GM12878 (cell line): ENCODE results near the gene TNNT2. TPM values are rescaled to one million over a fixed set of nuclear protein-coding genes. Genes with fewer than 3 reads are reported as not detected.

Experiments used
- ATAC-seq: fragments of 200-7000 bp; cut with Tn5 transposase; 3 replicates; pipeline ENCODE4 v1.9.1; 2020; ENCODE audit warnings: mild to moderate bottlenecking, moderate library complexity
- BruUV-seq: library from RNA; stranded (reverse); fragments of 400-500 nt; replicated peaks from 2 replicates; lab custom pipeline; 2021; lab: Mats Ljungman, UMichigan
- CTCF ChIA-PET: fragments of 300-600 bp; sonication (Branson Sonifier 250); formaldehyde crosslinking; extraction: SDS; loops from one replicate; lab custom pipeline; 2021; ENCODE audit warnings: inconsistent platforms; lab: Yijun Ruan, JAX
- POLR2A ChIA-PET: fragments of 350-600 bp; formaldehyde crosslinking; extraction: SDS; loops from one replicate; lab custom pipeline; 2021; ENCODE audit warnings: inconsistent platforms; lab: Charles Lee
- RAD21 ChIA-PET: fragments of 300-600 bp; sonication (Branson Sonifier 250); formaldehyde crosslinking; loops from one replicate; lab custom pipeline; 2023; ENCODE audit warnings: antibody characterized with exemption; ENCODE audit not compliant: unreplicated experiment; lab: Charles Lee
- SMC1A ChIA-PET: fragments of 300-600 bp; sonication (Branson Sonifier 250); formaldehyde crosslinking; loops from one replicate; lab custom pipeline; 2023; ENCODE audit not compliant: unreplicated experiment, uncharacterized antibody; lab: Charles Lee
- DNase-seq: peaks from one replicate; pipeline ENCODE4 v3.0.0-alpha.2; 2011; ENCODE audit warnings: low read depth, low spot score
- FAIRE-seq: peaks from 3 replicates; lab custom pipeline; 2011; peaks lifted over from hg19 to GRCh38; lab: Jason Lieb, UNC
- H2AFZ ChIP-seq: 2 replicates; pipeline ENCODE4 v1.6.0; 2011; ENCODE audit warnings: low read depth, low read length, control low read depth; ENCODE audit not compliant: control insufficient read depth
- H3K27ac ChIP-seq: 2 replicates; pipeline ENCODE4 v1.5.1; 2011; ENCODE audit warnings: control low read depth; ENCODE audit not compliant: control insufficient read depth, insufficient read depth
- H3K27me3 ChIP-seq, 2 experiments: replicated peaks in 1 of 2; 2 replicates each; pipeline versions ENCODE4 v1.6.0 to v1.6.1; 2011; ENCODE audit warnings: low read length in 1 of 2; ENCODE audit not compliant: control insufficient read depth in 2 of 2, insufficient read depth in 2 of 2
- H3K36me3 ChIP-seq, 2 experiments: 2 replicates each; pipeline ENCODE4 v1.5.1; 2011; ENCODE audit warnings: low read length in 1 of 2; ENCODE audit not compliant: control insufficient read depth in 2 of 2, insufficient read depth in 2 of 2
- H3K4me1 ChIP-seq: 2 replicates; pipeline ENCODE4 v1.6.1; 2011; ENCODE audit warnings: mild to moderate bottlenecking, low read length, moderate library complexity, mixed read lengths; ENCODE audit not compliant: control insufficient read depth, insufficient read depth
- H3K4me2 ChIP-seq: 2 replicates; pipeline ENCODE4 v1.6.0; 2011; ENCODE audit warnings: control low read depth; ENCODE audit not compliant: control insufficient read depth, insufficient read depth
- H3K4me3 ChIP-seq: fragments of 200-600 bp; sonication (generic); 2 replicates; pipeline ENCODE4 v1.5.1; 2016
- H3K79me2 ChIP-seq: 2 replicates; pipeline ENCODE4 v1.6.0; 2011; ENCODE audit warnings: low read length; ENCODE audit not compliant: control insufficient read depth, insufficient read depth
- H3K9ac ChIP-seq: 2 replicates; pipeline ENCODE4 v1.8.0; 2011; ENCODE audit warnings: low read length, control low read depth, mixed read lengths; ENCODE audit not compliant: control insufficient read depth, insufficient read depth
- H3K9me3 ChIP-seq: replicated peaks from 3 replicates; pipeline ENCODE4 v1.5.1; 2011; ENCODE audit warnings: mild to moderate bottlenecking, low read length; ENCODE audit not compliant: control insufficient read depth, insufficient read depth
- H4K20me1 ChIP-seq: 2 replicates; pipeline ENCODE4 v1.6.0; 2011; ENCODE audit not compliant: control insufficient read depth, insufficient read depth
- ESRRA ChIP-seq: IDR thresholded peaks from 2 replicates; pipeline ENCODE4 v1.6.1; 2012; ENCODE audit warnings: mild to moderate bottlenecking, low read length, improper control_type of control experiment
- GATAD2B ChIP-seq: fragments of 450-650 bp; conservative IDR thresholded peaks from 2 replicates; pipeline ENCODE4 v1.6.1; 2017; ENCODE audit warnings: low read depth, mild to moderate bottlenecking, moderate library complexity
- HCFC1 ChIP-seq: fragments of 150-350 bp; IDR thresholded peaks from 2 replicates; pipeline ENCODE4 v1.6.1; 2014; ENCODE audit warnings: low read length
- HDAC6 ChIP-seq: fragments of 200-600 bp; sonication (generic); IDR thresholded peaks from one replicate; pipeline ENCODE4 v1.8.0; 2017; ENCODE audit warnings: antibody characterized with exemption; ENCODE audit not compliant: unreplicated experiment
- MXI1 ChIP-seq: fragments of 150-350 bp; IDR thresholded peaks from 2 replicates; pipeline ENCODE4 v1.6.1; 2011; ENCODE audit warnings: low read depth, mild to moderate bottlenecking, inconsistent platforms, low read length, improper control_type of control experiment
- NFIC ChIP-seq: IDR thresholded peaks from 2 replicates; pipeline ENCODE4 v1.6.1; 2012; ENCODE audit warnings: low read depth, mild to moderate bottlenecking, inconsistent platforms, low read length, moderate library complexity
- NR2C1 ChIP-seq: fragments of 450-650 bp; IDR thresholded peaks from 2 replicates; pipeline ENCODE4 v1.6.1; 2017; ENCODE audit warnings: antibody characterized with exemption, mild to moderate bottlenecking, moderate library complexity
- NR2C2 ChIP-seq: IDR thresholded peaks from 2 replicates; pipeline ENCODE4 v1.6.1; 2011; ENCODE audit warnings: borderline replicate concordance, low read depth; ENCODE audit not compliant: control insufficient read depth, insufficient read length
- NR2F1 ChIP-seq: fragments of 450-650 bp; conservative IDR thresholded peaks from 2 replicates; pipeline ENCODE4 v1.6.1; 2017; ENCODE audit warnings: mild to moderate bottlenecking
- RUNX3 ChIP-seq: IDR thresholded peaks from 2 replicates; pipeline ENCODE4 v1.6.1; 2012; ENCODE audit warnings: low read length, inconsistent platforms
- SIN3A ChIP-seq: IDR thresholded peaks from 2 replicates; pipeline ENCODE4 v1.6.1; 2012; ENCODE audit warnings: low read depth, low read length, improper control_type of control experiment
- SMAD1 ChIP-seq: fragments of 450-650 bp; IDR thresholded peaks from 2 replicates; pipeline ENCODE4 v1.6.1; 2018; ENCODE audit warnings: mild to moderate bottlenecking, low read depth; ENCODE audit not compliant: partially characterized antibody
- SUPT20H ChIP-seq: IDR thresholded peaks from 2 replicates; pipeline ENCODE4 v1.6.1; 2011; ENCODE audit warnings: low read depth, mild to moderate bottlenecking, low read length, moderate library complexity, borderline replicate concordance; ENCODE audit not compliant: control insufficient read depth
- TAF1 ChIP-seq: IDR thresholded peaks from 2 replicates; pipeline ENCODE4 v1.6.1; 2011; ENCODE audit warnings: mild to moderate bottlenecking, low read depth, low read length, borderline replicate concordance
- ZNF207 ChIP-seq: fragments of 450-650 bp; IDR thresholded peaks from 2 replicates; pipeline ENCODE4 v1.6.1; 2014; ENCODE audit warnings: antibody characterized with exemption, mild to moderate bottlenecking, borderline replicate concordance
- WGBS: methylation state at CpG from one replicate; pipeline ENCODE4 v1.1.6; 2016; ENCODE audit warnings: low lambda C conversion rate; ENCODE audit not compliant: insufficient replicate concordance, insufficient coverage; ENCODE audit errors: missing lambda C conversion rate; 5-methylcytosine and 5-hydroxymethylcytosine counted together
- in situ Hi-C: fragments of 300-500 bp; cut with MboI; formaldehyde crosslinking; loops from 9 replicates; pipeline ENCODE4 v1.14.3; 2018; ENCODE audit warnings: mixed read lengths
- intact Hi-C: fragments of 100-400 bp; cut with micrococcal nuclease; formaldehyde crosslinking; loops from one replicate; pipeline ENCODE4 v1.14.2; 2022; ENCODE audit not compliant: unreplicated experiment
- polyA plus RNA-seq, 11 experiments: library from polyadenylated mRNA; depleted of rRNA in 4 of 11; unstranded in 6 of 11; stranded (reverse) in 5 of 11; fragments of >200 nt; fragmentation: Nextera tagmentation in 4 of 11; fragmentation: Illumina TruSeq in 1 of 11; extraction: Ambion mirVana in 4 of 11; extraction: Trizol in 1 of 11; gene quantifications; 1 replicate in 1 of 11; 2 replicates in 10 of 11; pipeline versions ENCODE4 v1.2.1 to v1.2.3, GENCODE V29; 2011 to 2016; ENCODE audit warnings: inconsistent platforms in 2 of 11, missing spikeins in 2 of 11, low read depth in 1 of 11
- total RNA-seq, 4 experiments: library from RNA; depleted of rRNA in 3 of 4; stranded (reverse); fragments of >200 nt in 3 of 4; fragmentation: Illumina TruSeq in 1 of 4; extraction: Trizol in 1 of 4; gene quantifications; 2 replicates each; pipeline versions ENCODE4 v1.2.1 to v1.2.3, GENCODE V29; 2013 to 2021
- TF ChIP-seq, protein P1 (sequence below): IDR thresholded peaks from 2 replicates; pipeline ENCODE4 v1.6.1; 2012; ENCODE audit warnings: low read depth, low read length, improper control_type of control experiment

TNNT2 gene
- total and polyA plus RNA-seq, 10 of the 15 experiments (the other 5 are each of a cell fraction or from before 2014, with no cell fraction given): 2.2 TPM; not detected in 9

DNA sequence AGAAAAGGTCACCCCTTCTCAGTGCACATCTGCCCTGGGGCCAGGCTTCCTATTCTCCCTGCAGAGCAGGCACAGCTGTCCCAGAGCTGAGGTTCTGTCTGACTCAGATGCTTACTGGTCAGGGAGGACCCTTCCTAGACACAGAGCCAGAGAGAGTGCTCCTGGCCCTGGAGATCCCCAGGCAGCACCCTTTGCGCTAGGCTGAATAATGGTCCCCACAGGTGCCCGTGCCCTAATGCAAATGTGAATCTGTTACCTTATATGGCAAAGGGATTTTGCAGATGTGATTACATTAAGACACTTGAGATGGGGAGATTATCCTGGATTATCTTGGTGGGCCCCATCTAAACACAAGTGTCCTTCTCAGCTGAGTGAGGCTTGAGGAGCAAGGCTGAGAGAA, 46.7 kb upstream of the TNNT2 start:
- WGBS: 48% methylated on average over 2 of the region's 2 CpGs
- H4K20me1 ChIP-seq: no peaks in the 10 kb centered on the region
- RAD21 ChIA-PET: no interaction called here
- H3K27me3 ChIP-seq: no peaks in the 10 kb centered on the region
- CTCF ChIA-PET: interaction anchor here (3.4 to 5.0 kb wide), 4 partner anchors 12 to 57 kb away, joined by 13 to 25 read pairs (median 22); no protein-coding TSS in a partner anchor
- TF ChIP-seq MXI1 (no peak), RUNX3 (no peak), NFIC (no peak), SUPT20H (no peak), TAF1 (no peak)
- TF ChIP-seq, all 136 proteins: peak for 0
- no peak for ATAC-seq
- in situ Hi-C loops: no loop called here
- Histone ChIP-seq H3K9ac (no peak overlapping the region), H3K36me3 (no peaks in the 10 kb centered on the region), H3K4me2 (no peak overlapping the region), H2AFZ (no peak overlapping the region), H3K4me3 (no peak overlapping the region), H3K27ac (no peak overlapping the region), H3K4me1 (peaks cover 12% of the 10 kb centered on the region), H3K79me2 (no peaks in the 10 kb centered on the region), H3K9me3 (no peaks in the 10 kb centered on the region; the same call in 2 of the 3 replicates)
- no TSS peak for BruUV-seq
- POLR2A ChIA-PET: no interaction called here
- no peak for FAIRE-seq
- intact Hi-C loops: no loop called here
- no peak for DNase-seq
- SMC1A ChIA-PET: no interaction called here

- Histone ChIP-seq H3K27me3 (no peaks in the 10 kb centered on the region), H3K36me3 (no peaks in the 10 kb centered on the region), H3K9ac (no peak overlapping the region), H3K27ac (no peak overlapping the region), H4K20me1 (no peaks in the 10 kb centered on the region), H3K4me1 (peaks cover 12% of the 10 kb centered on the region), H2AFZ (no peak overlapping the region), H3K79me2 (no peaks in the 10 kb centered on the region), H3K9me3 (no peaks in the 10 kb centered on the region; the same call in 2 of the 3 replicates), H3K4me3 (no peak overlapping the region), H3K4me2 (no peak overlapping the region)
- FAIRE-seq (no peak), DNase-seq (no peak), ATAC-seq (no peak)
- WGBS: 44% methylated on average over 6 of the region's 6 CpGs
- 0 out of 2 replicates have a peak, but pooled peaks have one; percentile 24 for TF ChIP-seq NR2C1
- no peak for TF ChIP-seq ESRRA
- peak; percentile 19 for TF ChIP-seq NR2C2
- peak; percentile 48; the same call in 1 of the 2 replicates for TF ChIP-seq NR2F1
- TF ChIP-seq, protein P1, sequence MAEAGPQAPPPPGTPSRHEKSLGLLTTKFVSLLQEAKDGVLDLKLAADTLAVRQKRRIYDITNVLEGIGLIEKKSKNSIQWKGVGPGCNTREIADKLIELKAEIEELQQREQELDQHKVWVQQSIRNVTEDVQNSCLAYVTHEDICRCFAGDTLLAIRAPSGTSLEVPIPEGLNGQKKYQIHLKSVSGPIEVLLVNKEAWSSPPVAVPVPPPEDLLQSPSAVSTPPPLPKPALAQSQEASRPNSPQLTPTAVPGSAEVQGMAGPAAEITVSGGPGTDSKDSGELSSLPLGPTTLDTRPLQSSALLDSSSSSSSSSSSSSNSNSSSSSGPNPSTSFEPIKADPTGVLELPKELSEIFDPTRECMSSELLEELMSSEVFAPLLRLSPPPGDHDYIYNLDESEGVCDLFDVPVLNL: no peak
- TF ChIP-seq ZNF207: no peak
- no peak for TF ChIP-seq HDAC6
- no peak for TF ChIP-seq HCFC1
- no peak for TF ChIP-seq GATAD2B
- no peak for TF ChIP-seq SMAD1
- no peak for TF ChIP-seq SIN3A
- ChIA-PET POLR2A (no interaction called here), RAD21 (no interaction called here), CTCF (interaction anchor here (4.8 to 5.0 kb wide), 2 partner anchors 12 to 38 kb away, joined by 25 read pairs; no protein-coding TSS in a partner anchor), SMC1A (no interaction called here)
- intact Hi-C loops: no loop called here
- in situ Hi-C loops: no loop called here
- no TSS peak for BruUV-seq
Measured at GRCh38 chr1:201423655-201424054, 46.2 kb upstream of the TNNT2 start.
